Stimulated activated CD4-positive, alpha-beta T cell treated with anti-CD3 and anti-CD28 coated beads, Interleukin-4, amount 100 ng/mL, for 24 hours (primary cell): Measurements from ENCODE around the gene B3GNT7.
"Not testable (repeated sequence)": the region's sequence is repeated elsewhere in the genome, so short reads cannot be mapped to it uniquely, and the experiment has no call there.

Experiments
- DNase-seq: peaks from one replicate; pipeline ENCODE4 v3.0.0-alpha.2; 2020

B3GNT7 gene

DNA sequence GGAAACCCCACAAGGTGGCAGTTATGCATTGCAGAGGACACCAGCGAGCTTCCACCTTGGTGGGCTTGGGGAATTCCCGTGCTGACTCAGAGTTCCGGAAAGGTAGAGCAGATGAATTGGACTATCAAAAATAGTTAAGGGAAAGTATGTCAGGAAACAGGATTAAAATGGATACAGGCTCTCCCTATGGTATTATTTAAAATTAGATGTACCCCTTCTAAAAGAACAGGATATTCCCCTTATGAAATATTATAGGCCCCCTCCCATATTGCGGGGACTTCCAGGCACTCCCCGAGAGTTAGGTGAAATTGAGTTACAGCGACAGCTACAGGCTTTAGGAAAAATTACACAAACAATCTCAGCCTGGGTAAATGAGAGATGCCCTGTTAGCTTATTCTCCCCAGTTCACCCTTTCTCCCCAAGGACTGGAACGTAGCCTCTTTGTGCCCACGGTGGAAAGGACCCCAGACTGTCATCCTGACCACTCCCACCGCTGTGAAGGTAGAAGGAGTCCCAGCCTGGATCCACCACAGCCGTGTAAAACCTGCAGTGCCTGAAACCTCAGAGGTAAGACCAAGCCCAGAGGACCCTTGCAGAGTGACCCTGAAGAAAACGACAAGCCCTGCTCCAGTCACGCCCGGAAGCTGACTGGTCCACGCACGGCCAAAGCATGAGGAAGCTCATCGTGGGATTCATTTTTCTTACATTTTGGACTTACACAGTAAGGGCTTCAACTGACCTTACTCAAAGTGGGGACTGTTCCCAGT, 10.3 kb downstream of the B3GNT7 start:
- DNase-seq = peak; percentile 40

DNA sequence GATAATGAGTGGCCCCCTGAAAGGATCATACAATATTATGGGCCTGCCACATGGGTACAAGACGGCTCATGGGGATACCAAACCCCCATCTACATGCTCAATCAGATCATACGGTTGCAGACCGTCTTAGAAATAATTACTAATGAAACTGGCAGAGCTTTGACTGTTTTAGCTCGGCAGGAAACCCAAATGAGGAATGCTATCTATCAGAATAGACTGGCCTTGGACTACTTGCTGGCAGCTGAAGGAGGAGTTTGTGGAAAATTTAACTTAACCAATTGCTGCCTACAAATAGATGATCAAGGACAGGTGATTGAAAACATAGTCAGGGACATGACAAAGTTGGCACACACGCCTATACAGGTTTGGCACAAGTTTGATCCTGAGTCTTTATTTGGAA, 12.2 kb downstream of the B3GNT7 start:
- not testable (repeated sequence) for DNase-seq

DNA sequence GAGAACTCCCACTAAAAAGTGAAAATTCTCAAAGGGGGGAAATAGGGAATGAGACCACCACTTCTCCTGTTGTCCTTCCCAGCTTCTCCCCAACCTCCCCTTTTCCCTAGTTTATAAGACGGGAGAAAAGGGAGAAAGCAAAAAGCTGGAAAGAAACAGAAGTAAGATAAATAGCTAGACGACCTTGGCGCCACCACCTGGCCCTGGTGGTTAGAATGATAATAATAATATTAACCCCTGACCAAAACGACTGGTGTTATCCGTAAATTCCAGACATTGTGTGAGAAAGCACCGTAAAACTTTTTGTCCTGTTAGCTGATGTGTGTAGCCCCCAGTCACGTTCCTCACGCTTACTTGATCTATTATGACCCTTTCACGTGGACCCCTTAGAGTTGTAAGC, 12.8 kb downstream of the B3GNT7 start:
- not testable (repeated sequence) for DNase-seq

DNA sequence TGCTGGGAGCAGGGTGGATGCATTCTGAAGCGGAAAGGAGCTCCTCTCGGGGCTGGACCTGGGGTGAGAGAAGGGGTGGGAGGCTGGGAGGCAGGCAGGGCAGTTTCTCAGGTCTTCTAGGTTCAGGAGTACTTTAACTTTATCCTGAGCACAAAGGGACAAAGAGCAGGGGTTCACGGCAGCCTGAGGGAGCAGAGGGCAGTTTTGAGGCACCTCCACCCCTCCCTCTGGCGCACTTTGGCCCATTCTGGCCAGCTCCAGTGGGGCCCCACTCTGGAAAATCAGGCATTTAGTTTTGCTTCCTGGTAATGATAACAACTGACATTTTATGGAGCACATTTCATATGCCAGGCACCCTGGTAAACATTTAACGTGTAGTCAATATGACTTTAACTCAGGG, 14.3 kb downstream of the B3GNT7 start:
- DNase-seq = no peak

DNA sequence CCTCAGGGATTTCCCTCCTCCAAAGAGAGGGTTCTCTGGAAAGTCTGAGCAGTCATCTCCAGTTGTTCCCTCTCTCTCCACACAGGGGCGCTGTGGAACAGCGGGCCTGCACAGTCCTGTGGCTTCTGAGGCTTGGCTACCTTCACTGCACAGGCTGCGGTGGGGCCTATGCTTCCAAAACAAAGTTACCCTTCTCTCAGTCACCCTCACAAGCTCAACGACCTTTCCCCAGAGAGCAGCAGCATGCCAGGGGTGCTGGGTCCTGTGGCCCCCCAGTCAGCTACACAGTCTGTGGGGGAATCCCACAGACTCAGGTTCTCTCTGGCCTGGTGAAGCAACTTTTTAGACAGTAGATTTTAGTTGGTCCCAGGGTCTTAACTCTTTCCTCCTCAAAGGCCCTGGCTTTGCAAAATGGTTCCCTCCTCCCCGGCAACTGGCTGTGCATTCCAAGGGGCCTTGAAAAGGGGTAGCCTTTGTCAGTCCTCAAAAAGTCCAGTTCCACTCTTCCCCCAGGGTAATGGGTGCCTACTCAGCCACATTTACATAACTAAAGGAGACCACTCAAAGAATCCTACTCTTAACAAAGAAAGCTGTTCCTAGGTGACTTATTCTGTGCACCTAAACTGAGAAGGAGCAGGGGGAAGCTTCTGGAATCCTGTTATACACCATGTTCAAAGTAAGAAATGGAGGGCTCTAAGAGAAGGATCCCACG, 14.9 kb downstream of the B3GNT7 start:
- no peak for DNase-seq

DNA sequence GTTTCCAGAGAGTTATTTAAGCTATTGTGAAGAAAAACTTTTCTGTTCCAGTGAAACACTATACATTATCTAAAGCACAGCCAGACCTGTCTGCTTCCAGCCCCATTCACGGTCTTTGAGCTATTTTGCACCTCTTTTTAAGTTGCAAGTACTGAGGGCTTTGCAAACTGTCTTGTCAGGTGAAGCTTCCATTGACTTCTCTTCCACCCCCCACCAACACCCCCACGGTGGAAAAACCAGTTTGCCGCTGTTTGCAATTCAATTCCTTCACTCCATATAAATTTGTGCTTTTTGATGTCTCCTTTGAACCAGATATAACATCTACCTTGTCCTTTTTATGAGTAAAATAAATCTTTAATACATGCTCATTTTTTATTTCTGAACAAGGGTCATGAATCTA, 15.7 kb downstream of the B3GNT7 start:
- no peak for DNase-seq

DNA sequence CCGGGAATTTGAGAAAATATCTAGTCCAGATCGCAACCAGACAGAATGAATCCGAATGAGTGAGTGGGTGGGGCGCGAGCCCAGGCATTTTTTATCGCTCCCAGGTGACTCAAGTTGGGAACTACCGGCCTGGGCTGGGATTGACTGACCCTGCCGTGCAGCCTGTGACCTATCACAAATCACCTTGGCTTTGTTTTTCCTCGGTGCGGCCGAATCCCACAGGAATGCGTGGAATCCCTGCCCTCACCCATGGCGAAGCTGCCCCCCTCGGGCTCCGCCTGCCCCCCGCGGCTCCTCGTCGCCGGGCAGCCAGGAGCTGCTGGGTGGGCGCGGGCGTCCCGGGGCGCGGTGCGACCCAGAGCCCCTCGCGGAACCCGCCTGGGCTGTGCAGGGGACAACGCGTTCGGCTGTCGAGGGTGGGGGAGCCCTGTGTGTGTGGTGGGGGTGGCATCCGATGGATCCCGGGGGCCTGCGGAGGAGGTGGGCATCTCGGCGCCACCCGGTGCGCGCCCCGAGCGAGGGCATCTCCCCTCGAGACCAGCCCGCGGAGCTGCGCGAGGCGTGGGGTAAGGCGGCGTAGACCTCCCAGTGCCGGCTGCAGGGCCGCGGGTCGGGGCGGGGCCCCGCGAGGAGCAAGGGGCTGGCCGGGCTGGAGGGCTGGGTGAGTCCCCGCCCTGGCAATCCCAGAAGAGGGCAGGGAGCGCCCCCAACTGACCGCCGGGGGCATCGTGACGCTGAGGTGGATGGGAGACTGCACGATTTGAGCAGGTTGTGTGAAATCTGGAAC, 16.5 kb downstream of the B3GNT7 start:
- peak; percentile 55 for DNase-seq

DNA sequence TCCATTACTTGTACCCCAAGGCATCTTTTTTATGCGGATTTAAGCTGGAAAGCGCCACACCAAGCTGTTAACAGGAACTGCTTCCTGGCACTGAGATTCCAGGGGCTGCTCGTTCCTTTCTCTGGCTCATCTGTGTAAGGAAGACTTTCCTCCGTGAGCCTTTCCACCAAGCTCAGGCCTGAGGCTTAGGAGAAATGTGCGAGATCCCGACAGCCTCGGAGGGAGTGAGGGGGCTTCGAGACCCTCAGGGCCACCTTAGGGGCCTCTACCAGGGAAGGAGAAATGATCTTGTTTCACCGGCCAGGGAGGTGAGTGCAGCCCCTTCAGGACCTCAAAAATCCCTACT, 17.1 kb downstream of the B3GNT7 start:
- DNase-seq = no peak

DNA sequence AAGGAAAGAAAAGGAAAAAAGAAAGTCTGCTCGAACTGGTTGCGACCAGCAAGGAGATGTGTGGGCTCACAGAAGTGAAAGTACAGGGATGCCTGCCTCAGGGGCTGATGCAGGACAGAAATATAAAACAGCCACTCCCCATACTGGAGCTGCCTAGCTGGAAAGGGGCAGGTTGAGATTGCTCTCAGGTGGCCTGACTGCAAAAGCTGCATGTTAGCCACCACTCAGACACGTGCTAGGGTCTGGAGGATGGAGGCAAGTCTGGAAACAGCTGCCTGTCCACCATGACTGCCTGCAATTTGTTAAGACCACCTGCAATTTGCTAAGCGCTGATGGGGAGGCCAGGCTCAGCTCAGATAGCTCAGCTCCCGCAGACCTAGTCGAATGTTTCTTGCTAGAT, 17.9 kb downstream of the B3GNT7 start:
- no peak for DNase-seq

DNA sequence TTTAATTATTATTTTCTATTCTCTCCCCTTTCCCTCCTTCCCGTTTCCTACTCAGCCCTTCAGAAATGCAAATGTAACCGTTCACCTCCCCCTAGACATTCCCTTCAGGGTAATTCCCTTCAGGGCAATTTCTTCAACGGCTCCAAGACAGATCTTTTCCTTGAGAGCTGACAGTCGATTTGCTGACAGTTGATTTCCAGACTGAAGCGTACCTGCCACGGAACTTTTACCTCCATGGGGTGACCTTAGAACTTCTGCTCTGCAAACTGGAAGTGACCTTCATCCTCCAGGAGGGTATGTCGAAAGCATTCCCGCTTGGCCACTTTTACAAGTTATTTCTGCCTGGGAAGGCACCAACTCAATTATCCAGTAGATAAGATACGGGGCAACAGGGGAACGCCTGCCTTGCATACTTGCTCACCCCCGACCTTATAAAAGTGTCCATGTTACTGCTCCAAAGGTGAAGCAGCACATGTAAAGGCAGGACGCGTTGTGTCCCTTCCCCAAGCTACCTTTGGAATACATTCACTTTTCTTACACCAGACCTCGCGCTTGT, 18.5 kb downstream of the B3GNT7 start:
- no peak for DNase-seq

DNA sequence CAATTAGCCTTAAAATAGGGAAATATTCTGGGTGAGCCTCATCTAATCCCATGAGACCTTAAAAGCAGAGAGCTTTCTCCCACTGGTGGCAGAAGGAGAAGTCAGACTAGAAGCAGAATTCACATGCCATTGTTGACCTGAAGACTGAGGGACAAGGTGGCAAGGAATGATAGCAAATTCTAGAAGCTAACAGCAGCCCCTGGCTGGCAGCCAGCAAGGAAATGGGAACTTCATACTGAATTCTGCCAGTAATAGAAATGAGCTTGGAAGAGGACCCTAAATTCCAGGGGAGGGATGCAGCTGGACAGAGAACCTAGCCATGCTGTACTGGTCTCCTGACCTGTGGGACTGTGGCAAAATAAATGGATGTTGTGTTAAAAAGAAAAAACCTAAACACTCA, 19.5 kb downstream of the B3GNT7 start:
- no peak for DNase-seq

DNA sequence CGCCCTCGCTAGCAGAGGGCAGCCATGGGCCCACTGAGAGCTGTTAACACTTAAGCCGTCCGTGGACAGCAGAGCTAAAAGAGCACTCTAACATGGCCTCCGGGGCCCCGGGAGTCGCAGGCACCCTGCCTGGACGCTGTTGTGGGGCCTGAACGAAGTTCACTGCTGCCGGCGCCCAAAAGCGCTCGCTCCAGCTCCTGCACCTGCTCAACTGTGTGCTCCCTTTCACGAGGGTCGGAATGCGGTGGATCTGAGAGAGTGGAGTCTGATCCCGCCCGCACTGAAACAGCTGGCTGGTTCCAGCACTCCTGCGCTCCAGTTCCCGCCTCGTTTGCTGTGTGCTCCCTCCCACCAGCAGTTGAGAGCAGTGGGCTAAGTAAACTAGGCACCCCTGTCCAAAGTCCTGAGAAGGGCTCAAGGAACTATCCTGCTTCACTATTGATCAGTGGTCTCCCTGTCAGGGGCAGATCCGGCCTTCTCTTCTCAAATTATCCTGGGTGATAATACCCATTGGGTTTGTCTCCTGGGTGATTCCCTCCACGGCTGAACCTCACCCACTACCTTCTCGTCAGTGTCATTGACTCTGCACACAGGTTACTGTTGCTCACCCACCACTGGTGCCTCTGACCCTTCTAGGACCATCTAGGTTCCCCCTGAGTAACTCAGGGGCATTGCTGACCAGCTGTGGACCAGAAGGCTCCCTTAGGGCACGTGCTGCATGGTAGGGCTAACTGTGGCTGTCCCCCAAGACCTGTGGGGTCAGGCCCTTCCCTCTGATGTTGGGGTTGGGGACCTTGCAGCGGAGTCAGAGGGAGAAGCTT, 23.5 kb downstream of the B3GNT7 start:
- no peak for DNase-seq

DNA sequence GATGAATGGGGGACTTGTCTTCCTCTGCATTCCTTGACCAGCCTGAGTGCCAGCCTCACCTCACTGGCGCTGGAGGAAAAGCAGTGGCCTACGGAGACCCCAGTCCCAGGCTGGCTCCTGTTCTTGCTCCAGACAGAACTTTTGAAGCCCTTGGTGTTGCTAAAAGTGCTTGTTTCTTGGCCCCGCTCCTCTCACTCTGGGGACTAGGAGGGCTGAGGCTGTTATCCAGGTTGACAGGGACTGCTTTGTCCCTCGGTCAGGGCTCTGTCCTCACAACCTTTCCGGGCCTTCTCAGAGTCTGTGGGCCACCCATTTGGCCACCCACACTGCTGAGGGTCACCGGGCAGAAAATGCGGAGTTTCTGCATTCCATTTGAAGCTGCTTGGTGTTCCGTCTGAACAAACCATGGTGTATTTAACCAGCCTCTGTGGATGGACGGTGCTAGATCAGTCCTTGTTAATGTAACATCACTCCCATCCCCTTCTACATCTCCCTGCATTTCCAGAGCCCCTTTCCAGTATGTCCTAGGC, 25.6 kb downstream of the B3GNT7 start:
- no peak for DNase-seq

DNA sequence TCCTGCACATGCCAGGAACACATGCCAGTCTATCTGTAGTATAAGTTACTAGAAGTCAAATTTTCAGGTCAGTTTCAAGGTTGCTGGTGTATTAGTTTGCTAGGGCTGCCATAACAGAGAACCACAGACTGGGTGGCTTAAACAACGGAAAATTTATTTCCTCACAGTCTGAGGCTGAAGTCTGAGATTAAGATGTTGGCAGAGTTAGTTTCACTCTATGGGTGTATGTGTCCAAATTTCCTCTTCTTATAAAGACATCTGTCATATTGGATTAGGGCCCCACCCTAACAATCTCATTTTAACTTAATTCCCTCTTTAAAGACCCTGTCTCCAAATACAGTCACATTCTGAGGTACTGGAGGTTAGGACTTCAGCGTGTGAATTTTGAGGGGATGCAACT, 26.5 kb downstream of the B3GNT7 start:
- DNase-seq = no peak

DNA sequence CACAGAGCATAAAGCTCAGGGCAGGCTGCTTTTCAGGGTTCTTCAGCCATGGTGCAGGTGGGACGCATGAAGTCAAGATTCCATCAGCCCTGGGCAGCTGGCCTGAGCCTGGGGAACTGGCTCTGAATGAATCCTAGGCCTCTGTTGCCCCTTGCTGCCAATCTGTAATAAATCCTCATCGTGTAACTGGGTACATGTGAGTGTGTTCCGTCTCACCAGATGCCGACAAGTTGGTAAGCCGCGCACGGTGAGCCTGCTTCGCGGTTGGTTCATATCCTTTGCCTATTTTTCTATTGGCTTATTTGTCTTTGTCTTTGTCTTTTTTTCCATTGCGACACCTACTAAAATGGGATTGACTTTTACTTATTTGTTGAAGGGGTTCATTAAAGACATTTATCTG, 27.7 kb downstream of the B3GNT7 start:
- DNase-seq = no peak

DNA sequence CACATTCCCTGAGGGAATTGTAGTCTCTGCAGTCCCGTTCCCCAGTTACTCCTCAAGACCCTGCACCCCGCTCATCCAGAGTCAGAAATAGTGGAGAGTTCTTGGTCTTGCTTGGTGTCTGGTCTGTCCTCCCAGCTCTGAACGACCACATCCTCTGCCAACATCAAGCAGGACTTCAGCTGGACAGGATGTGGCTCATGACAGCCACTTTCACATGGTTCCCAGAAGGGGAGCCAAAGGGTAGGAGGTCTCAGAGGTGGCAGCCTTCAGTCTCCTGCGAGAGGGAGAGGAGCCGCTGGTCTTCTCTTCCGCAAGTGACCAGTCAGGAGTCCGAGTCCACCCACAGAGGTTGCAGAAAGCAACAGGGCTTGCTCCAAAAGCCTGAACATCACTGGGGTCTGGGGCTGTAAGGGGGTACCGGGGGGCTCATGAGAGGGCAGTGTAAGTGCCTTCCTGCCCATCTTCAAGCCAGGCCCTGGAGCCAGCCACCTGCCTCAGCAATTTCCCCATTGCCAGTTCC, 29.8 kb downstream of the B3GNT7 start:
- no peak for DNase-seq

DNA sequence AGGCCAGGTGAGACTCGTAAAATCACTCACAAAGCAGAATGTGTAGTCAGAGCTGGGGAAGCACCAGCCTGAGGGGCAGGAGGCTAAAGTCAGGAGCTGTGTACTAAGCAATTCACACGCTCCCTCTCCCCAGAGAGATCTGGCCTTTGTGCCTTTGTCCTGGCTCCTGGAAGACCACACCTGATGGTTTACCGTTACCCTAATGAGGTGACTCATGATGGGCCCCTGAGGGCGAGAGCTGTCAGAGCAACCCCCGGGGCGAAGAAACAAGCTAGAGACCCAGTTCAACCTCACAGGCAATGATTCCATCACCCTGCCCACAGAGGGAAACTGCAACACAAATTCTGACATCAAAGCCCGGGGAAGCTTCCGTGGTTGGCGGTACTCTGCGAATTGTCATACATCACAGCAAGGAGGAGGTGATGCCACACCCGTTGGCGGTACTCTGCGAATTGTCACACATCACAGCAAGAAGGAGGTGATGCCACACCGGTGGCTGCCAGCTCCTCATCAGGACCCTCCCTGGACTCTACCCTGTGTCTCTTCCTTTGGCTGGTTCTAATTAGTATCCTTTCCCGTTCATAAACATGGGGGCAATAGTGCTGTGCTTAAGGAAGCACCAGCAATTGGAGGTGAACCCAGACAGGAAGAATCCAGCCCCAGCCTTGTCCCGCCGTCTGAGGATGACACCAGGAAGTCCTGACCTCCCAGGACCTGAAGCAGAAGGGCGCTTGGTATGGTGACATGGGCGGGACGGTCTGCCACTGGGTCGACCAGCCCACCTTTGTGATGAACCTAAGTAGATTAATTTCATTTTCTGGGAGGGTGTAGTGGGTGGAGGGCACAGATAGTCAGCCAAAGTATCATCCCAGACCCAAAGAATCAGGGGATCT, 30.5 kb downstream of the B3GNT7 start:
- no peak for DNase-seq

DNA sequence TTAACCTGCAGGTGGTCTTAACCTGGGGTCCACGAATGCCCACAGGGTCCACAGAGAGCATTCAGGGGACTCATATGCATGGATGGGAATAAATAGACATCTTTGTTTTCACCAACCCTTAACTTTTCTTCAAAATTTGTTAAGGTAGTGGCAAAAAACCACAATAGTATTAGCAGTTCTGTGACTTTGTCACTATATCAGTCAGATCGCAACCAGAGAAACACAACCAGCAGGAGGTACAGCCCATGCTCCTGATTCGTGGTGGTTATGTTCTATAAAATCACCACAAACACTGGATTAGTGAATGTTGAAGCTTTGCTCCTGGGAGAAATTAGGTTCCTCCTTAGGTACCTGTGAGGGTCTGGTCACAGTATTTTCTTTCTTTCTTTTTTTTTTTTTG, 31.6 kb downstream of the B3GNT7 start:
- no peak for DNase-seq

DNA sequence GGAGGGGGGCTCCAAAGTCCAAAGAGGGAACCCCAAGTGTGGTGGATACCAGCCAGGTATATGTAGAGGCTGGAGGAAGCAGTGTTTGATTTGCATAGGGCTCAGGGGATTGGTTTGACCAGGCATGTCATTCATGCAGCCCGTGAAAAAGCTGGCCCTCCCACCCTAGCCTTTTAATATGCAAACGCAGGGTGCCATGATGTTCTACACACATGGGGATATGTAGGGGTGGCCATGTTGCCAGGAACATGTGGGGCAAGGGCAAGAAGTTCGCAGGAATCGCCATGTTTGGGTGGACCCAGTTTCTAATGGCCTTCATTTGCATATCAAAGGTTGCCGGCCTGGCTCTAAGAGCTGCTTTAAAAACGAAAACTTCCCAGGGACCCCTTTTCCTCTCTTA, 33.6 kb downstream of the B3GNT7 start:
- no peak for DNase-seq

DNA sequence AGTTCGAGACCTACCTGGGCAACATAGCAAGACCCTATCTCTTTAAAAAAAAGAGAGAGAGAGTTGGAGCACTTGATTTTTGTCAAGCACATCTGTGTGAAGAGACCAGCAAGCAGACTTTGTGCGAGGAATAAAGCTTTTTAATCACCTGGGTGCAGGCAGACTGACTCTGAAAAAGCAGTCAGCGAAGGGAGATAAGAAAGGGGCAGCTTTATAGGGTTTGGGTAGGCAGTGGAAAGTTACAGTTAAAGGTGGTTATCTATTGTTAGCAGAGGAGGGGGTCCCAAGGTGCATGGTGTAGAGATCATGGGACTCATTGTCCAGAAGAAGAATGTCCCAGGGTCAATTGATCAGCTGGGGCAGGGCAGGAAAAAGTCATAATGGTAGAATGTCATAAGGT, 34.4 kb downstream of the B3GNT7 start:
- no peak for DNase-seq

DNA sequence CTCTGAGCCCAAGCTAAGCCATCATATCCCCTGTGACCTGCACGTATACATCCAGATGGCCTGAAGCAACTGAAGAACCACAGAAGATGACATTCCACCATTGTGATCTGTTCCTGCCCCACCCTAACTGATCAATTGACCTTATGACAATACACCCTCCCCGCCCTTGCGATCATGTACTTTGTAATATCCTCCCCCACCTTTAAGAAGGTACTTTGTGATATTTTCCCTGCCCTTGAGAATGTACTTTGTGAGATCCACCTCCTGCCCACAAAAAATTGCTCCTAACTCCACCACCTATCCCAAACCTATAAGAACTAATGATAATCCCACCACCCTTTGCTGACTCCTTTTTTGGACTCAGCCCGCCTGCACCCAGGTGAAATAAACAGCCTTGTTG, 34.9 kb downstream of the B3GNT7 start:
- DNase-seq = not testable (repeated sequence)
